Glutamatergic neuron (in vitro differentiated cells): ENCODE data around the gene ECHDC1. TPM values are rescaled to one million over a fixed set of nuclear protein-coding genes. Genes with fewer than 3 reads are reported as not detected.

Experiments used
- DNase-seq: peaks from one replicate; pipeline ENCODE4 v3.0.0; 2022
- H3K27ac Mint-ChIP-seq: one replicate; pipeline ENCODE4 v1.8.0; 2020; ENCODE audit warnings: mild to moderate bottlenecking, mixed read lengths, inconsistent platforms; ENCODE audit not compliant: unreplicated experiment
- H3K27me3 Mint-ChIP-seq: one replicate; pipeline ENCODE4 v1.8.0; 2020; ENCODE audit warnings: mild to moderate bottlenecking, moderate library complexity, mixed read lengths, inconsistent platforms; ENCODE audit not compliant: unreplicated experiment
- H3K36me3 Mint-ChIP-seq: one replicate; pipeline ENCODE4 v1.8.0; 2020; ENCODE audit warnings: mild to moderate bottlenecking, mixed read lengths, inconsistent platforms; ENCODE audit not compliant: unreplicated experiment
- H3K4me1 Mint-ChIP-seq: one replicate; pipeline ENCODE4 v1.8.0; 2020; ENCODE audit warnings: mild to moderate bottlenecking, low read depth, mixed read lengths, inconsistent platforms; ENCODE audit not compliant: unreplicated experiment
- H3K4me3 Mint-ChIP-seq: one replicate; pipeline ENCODE4 v1.8.0; 2020; ENCODE audit warnings: mild to moderate bottlenecking, mixed read lengths, inconsistent platforms; ENCODE audit not compliant: unreplicated experiment
- H3K9me3 Mint-ChIP-seq: one replicate; pipeline ENCODE4 v1.8.0; 2020; ENCODE audit warnings: mild to moderate bottlenecking, moderate library complexity, mixed read lengths, inconsistent platforms; ENCODE audit not compliant: unreplicated experiment
- total RNA-seq: library from RNA; stranded (reverse); fragmentation: NEBNext Ultra II Directional; extraction: Animal tissue kit (Norgen Biotek cat#: 25700); gene quantifications from one replicate; pipeline ENCODE4 v1.2.1, GENCODE V29; 2021; ENCODE audit not compliant: unreplicated experiment
- TF ChIP-seq, protein P1 (sequence below): fragments of 200-600 bp; sonication (generic); IDR thresholded peaks from one replicate; pipeline ENCODE4 v1.5.0; 2021; ENCODE audit not compliant: partially characterized antibody, unreplicated experiment

The ECHDC1 gene
- total RNA-seq, 1 donor from 2014 or later = 38.4 TPM

DNA sequence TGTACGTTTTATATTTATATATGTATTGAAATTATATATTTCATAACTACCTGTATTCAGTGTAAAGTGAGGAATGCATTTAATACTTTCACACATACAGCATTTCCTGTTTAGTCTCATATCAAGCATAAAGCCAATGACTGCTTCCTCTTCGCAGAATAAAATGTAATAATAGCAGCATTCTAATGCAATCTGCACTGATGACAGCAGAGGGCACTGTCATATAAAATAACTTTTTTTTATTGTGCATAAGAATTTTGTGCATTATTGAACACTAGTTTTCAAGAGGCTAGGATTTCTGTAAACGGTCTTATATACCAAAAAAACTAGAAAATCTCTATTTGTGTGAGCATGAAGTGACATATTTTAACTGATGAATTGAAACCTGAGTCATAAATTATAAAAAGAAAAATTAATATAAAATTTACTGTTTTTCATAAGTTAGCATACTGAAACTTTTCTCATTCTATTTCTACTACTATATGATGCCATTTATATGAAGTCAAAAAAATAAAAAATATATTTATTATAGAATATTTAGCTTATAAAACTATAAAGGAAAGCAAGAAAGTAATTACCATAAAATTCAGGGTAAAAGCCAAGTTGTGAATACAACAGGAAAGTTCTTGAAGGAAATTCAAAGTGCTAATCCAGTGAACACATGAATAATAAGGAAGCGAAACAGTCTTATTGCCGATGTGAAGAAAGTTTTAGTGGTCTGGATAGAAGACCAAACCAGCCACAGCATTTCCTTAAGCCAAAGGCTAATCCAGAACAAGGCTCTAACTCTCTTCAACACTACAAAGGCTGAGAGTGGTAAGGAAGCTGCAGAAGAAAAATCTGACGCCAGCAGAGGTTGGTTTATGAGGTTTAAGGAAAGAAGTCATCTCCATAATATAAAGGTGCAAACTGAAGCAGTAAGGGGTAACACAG is 40.4 kb downstream of the ECHDC1 start:
- Mint-ChIP-seq H3K4me1 (peaks cover 10% of the 10 kb centered on the region), H3K27me3 (no peaks in the 10 kb centered on the region), H3K4me3 (no peak overlapping the region), H3K9me3 (peaks cover 6% of the 10 kb centered on the region), H3K36me3 (peaks cover 7% of the 10 kb centered on the region), H3K27ac (no peak overlapping the region)
- TF ChIP-seq, protein P1, sequence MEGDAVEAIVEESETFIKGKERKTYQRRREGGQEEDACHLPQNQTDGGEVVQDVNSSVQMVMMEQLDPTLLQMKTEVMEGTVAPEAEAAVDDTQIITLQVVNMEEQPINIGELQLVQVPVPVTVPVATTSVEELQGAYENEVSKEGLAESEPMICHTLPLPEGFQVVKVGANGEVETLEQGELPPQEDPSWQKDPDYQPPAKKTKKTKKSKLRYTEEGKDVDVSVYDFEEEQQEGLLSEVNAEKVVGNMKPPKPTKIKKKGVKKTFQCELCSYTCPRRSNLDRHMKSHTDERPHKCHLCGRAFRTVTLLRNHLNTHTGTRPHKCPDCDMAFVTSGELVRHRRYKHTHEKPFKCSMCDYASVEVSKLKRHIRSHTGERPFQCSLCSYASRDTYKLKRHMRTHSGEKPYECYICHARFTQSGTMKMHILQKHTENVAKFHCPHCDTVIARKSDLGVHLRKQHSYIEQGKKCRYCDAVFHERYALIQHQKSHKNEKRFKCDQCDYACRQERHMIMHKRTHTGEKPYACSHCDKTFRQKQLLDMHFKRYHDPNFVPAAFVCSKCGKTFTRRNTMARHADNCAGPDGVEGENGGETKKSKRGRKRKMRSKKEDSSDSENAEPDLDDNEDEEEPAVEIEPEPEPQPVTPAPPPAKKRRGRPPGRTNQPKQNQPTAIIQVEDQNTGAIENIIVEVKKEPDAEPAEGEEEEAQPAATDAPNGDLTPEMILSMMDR = peak; percentile 76
- DNase-seq = no peak

DNA sequence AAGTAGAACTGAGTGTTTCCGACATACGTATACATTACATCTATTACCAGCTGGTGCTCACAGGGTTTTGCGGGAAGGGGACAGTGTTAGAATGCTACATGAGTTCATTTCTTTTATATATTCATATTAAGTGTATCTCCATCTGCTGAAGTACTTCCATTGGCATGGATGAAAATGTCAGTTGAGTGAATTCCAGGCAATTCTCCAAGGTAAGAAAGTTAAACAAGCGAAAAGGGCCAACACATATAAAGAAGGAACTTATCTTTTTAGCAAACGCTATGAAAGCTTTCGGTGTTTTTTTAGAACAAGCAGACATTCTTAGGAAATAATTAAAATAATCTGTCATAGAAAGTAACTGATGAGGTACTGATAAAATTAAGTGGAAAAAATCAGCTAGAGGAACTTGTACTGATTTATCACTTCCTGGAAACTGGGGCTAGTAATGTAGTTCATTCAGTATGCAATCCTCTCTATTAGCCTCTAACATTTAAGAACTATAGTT is 42.2 kb downstream of the ECHDC1 start:
- H3K36me3 Mint-ChIP-seq = peaks cover under 1% of the 10 kb centered on the region
- no peak overlapping the region for H3K27ac Mint-ChIP-seq
- TF ChIP-seq, protein P1 = no peak

DNA sequence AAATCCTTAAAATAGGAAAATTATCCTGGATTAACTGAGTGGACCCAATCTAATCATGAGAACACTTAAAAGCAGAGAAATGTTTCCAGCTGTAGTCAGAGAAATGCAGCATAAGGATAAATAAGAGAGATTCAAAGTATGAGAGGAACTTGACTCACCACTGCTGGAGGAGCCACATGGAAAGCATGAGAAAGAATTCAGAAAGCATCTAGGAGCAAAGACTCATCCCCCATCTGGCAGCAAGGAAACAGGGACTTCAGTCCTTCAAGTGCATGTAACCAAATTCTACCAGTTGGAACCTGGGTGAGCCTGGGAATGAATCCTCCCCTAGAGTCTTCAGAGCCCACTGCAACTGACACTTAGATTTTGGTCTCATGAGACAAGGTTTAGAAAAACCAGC is 43.0 kb downstream of the ECHDC1 start:
- H3K9me3 Mint-ChIP-seq = peaks cover 3% of the 10 kb centered on the region
- DNase-seq = peak; percentile 26
- no peaks in the 10 kb centered on the region for H3K27me3 Mint-ChIP-seq
- H3K36me3 Mint-ChIP-seq = no peaks in the 10 kb centered on the region
- no peak overlapping the region for H3K27ac Mint-ChIP-seq
- TF ChIP-seq, protein P1 = no peak
- peak overlapping the region; percentile 7 for H3K4me3 Mint-ChIP-seq
- H3K4me1 Mint-ChIP-seq = peaks cover 10% of the 10 kb centered on the region

More for the DNA sequence above, 42.2 kb downstream of the ECHDC1 start:
- peak overlapping the region; percentile 56 for H3K4me3 Mint-ChIP-seq
- H3K27me3 Mint-ChIP-seq = no peaks in the 10 kb centered on the region
- peaks cover 10% of the 10 kb centered on the region for H3K4me1 Mint-ChIP-seq
- H3K9me3 Mint-ChIP-seq = peaks cover 3% of the 10 kb centered on the region
- DNase-seq = no peak

DNA sequence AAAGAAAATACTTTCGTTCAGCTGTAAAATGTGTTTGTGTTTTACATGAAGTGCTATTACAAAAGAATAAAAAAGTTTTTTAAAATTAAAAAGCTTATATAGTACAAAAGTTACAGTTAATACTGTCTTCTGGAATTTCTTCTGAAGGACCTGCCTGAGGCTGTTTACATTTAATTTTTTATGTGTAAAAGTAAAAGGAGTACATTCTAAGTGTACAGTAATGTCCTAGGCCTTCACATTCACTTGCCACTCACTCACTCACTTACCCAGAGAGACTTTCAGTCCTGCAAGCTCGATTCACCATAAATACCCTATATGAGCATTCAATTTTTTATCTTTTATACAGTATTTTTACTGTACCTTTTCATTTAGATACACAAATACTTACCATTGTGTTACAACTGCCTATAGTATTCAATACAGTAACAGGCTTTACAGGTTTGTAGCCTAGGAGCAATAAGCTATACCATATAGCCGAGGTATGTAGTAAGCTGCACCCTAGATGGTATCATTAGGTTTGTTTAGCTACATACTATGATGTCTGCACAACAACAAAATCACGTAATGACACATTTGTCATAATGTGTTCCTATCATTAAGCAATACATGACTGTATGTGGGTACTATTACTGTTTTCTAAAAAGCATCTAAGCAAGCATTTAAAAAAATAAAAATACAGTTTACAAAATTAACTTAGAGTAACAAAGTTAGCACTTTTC is 43.7 kb downstream of the ECHDC1 start:
- TF ChIP-seq, protein P1 = no peak
- no peaks in the 10 kb centered on the region for H3K27me3 Mint-ChIP-seq
- H3K4me3 Mint-ChIP-seq = no peak overlapping the region
- H3K9me3 Mint-ChIP-seq = peaks cover 3% of the 10 kb centered on the region
- no peak overlapping the region for H3K27ac Mint-ChIP-seq
- H3K4me1 Mint-ChIP-seq = peaks cover 10% of the 10 kb centered on the region
- DNase-seq = no peak
- H3K36me3 Mint-ChIP-seq = no peaks in the 10 kb centered on the region
